PC-3 (cell line): ENCODE results near the gene ABCA2.

Experiments used
- EZH2 ChIP-seq: fragments of 300-600 bp; sonication (generic); IDR thresholded peaks from one replicate; pipeline ENCODE4 v1.6.1; 2017; ENCODE audit warnings: antibody characterized with exemption, mild to moderate bottlenecking, low read length; ENCODE audit not compliant: unreplicated experiment
- EZH2phosphoT487 ChIP-seq: fragments of 300-600 bp; sonication (generic); IDR thresholded peaks from 2 replicates; pipeline ENCODE4 v1.6.1; 2018; ENCODE audit warnings: mild to moderate bottlenecking, antibody characterized with exemption, low read length, borderline replicate concordance
- TF ChIP-seq, protein P1 (sequence below): fragments of 300-600 bp; sonication (generic); conservative IDR thresholded peaks from 2 replicates; pipeline ENCODE4 v1.5.1; 2017; ENCODE audit warnings: antibody characterized with exemption, low read depth, mild to moderate bottlenecking, low read length

DNA sequence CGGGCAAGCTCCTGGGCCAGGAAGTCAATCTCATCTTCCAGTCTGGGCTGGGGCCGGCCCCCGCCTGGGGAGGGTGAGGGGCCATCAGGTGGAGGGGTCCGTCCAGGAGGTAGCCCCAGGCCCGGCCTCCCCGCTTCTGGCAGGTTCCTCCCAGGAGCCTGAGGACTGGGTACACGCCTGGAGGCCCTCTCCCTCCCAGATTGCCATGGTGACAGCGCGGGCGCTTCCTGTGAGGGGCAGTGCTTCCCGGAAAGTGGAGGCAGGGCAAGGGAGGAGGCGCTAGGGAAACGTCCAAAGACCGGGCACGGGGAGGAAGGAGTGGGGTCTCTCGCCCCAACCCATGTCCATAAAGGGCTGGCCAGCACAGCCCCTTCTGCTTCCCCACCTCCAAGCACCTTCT, 13.1 kb upstream of the ABCA2 start:
- TF ChIP-seq, protein P1, sequence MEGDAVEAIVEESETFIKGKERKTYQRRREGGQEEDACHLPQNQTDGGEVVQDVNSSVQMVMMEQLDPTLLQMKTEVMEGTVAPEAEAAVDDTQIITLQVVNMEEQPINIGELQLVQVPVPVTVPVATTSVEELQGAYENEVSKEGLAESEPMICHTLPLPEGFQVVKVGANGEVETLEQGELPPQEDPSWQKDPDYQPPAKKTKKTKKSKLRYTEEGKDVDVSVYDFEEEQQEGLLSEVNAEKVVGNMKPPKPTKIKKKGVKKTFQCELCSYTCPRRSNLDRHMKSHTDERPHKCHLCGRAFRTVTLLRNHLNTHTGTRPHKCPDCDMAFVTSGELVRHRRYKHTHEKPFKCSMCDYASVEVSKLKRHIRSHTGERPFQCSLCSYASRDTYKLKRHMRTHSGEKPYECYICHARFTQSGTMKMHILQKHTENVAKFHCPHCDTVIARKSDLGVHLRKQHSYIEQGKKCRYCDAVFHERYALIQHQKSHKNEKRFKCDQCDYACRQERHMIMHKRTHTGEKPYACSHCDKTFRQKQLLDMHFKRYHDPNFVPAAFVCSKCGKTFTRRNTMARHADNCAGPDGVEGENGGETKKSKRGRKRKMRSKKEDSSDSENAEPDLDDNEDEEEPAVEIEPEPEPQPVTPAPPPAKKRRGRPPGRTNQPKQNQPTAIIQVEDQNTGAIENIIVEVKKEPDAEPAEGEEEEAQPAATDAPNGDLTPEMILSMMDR, result no peak
- TF ChIP-seq EZH2, result no peak
- no peak for TF ChIP-seq EZH2phosphoT487
